Measurements from ENCODE around the gene NR2C1. TPM values are rescaled to one million over a fixed set of nuclear protein-coding genes. Genes with fewer than 3 reads are reported as not detected.

Gene NR2C1
- total and polyA plus RNA-seq, 9 of the 15 experiments (the other 6 are each of a cell fraction or from before 2014, with no cell fraction given), result 8.5 to 42.4 (median 35.6) TPM

DNA sequence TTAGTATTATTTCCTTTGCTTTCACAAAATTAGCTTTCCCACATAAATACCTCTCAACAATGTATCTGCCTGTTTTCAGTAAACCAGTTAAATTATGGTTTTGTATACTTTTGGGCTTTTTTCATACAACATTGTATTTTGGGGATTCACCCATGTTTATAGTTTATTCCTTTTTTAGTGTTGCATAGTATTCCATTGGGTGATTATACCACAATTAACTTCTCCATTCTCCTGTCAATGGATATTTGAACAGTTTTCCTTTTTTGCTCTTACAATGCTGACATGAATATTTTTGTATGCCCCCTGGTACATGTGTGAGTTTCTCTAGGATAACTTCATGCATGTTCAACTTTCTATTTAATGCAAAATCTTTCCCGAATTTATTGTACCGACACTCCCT is 57.3 kb downstream of the NR2C1 start (continued):
- TF ChIP-seq, protein P1, sequence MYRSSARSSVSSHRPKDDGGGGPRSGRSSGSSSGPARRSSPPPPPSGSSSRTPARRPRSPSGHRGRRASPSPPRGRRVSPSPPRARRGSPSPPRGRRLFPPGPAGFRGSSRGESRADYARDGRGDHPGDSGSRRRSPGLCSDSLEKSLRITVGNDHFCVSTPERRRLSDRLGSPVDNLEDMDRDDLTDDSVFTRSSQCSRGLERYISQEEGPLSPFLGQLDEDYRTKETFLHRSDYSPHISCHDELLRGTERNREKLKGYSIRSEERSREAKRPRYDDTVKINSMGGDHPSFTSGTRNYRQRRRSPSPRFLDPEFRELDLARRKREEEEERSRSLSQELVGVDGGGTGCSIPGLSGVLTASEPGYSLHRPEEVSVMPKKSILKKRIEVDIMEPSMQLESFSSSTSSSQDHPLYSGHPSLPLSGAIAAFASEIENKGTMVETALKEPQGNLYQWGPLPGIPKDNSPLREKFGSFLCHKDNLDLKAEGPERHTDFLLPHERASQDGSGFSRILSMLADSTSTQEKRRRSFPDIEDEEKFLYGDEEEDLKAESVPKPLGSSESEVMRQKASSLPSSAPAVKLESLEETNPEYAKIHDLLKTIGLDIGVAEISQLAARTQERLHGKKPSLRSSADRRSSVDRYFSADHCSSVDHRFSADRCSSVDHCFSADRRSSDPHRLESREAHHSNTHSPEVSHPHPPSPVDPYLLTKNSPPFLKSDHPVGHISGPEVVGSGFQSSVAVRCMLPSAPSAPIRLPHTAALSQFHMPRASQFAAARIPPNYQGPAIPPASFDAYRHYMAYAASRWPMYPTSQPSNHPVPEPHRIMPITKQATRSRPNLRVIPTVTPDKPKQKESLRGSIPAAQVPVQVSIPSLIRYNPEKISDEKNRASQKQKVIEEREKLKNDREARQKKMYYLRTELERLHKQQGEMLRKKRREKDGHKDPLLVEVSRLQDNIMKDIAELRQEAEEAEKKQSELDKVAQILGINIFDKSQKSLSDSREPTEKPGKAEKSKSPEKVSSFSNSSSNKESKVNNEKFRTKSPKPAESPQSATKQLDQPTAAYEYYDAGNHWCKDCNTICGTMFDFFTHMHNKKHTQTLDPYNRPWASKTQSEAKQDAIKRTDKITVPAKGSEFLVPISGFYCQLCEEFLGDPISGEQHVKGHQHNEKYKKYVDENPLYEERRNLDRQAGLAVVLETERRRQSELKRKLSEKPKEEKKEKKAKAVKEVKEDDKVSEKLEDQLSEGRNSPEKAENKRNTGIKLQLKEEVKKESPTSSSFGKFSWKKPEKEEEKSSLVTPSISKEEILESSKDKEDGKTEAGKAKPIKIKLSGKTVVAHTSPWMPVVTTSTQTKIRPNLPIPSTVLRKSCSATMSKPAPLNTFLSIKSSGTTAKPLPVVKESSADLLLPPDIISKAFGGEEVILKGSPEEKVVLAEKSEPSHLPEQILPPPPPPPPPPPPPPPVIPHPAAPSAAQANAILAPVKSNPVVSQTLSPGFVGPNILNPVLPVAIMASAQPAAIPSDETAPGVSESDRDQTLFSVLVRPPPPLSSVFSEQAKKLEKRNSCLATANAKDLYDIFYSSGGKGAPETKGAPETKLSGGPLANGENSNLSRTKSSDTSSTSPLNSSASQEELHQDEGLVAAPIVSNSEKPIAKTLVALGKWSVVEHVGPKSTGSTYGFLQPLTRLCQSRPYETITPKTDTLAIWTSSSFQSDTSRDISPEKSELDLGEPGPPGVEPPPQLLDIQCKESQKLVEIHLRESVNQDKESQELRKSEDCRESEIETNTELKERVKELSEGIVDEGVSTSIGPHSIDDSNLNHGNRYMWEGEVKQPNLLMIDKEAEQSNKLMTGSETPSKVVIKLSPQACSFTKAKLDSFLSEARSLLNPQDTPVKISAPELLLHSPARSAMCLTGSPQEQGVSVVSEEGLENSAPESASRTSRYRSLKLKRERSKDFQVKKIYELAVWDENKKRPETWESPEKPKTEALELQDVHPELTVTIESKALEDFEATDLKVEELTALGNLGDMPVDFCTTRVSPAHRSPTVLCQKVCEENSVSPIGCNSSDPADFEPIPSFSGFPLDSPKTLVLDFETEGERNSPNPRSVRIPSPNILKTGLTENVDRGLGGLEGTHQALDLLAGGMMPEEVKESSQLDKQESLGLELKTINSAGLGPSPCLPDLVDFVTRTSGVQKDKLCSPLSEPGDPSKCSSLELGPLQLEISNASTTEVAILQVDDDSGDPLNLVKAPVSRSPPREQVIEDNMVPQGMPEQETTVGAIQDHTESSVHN (IDR thresholded peaks at IDR 0.05; ENCODE audit: borderline replicate concordance in 1 of 2, low read depth in 1 of 2), result no peak
- TF ChIP-seq FOXJ2 (tag; IDR thresholded peaks at IDR 0.05) (no peak), IRF2 (CRISPR knock-in tag; IDR thresholded peaks at IDR 0.05) (no peak), HNRNPLL (IDR thresholded peaks at IDR 0.05; ENCODE audit: low read depth, low read length, poor library complexity, severe bottlenecking) (no peak), ZNF431 (CRISPR knock-in tag; IDR thresholded peaks at IDR 0.05) (no peak), ZKSCAN3 (CRISPR knock-in tag; IDR thresholded peaks at IDR 0.05) (no peak), ZNF778 (CRISPR knock-in tag; IDR thresholded peaks at IDR 0.05) (no peak), ZBED1 (IDR thresholded peaks at IDR 0.05) (no peak)

Measured in K562 (cell line).